ENCODE results near the gene XIRP2.

DNA sequence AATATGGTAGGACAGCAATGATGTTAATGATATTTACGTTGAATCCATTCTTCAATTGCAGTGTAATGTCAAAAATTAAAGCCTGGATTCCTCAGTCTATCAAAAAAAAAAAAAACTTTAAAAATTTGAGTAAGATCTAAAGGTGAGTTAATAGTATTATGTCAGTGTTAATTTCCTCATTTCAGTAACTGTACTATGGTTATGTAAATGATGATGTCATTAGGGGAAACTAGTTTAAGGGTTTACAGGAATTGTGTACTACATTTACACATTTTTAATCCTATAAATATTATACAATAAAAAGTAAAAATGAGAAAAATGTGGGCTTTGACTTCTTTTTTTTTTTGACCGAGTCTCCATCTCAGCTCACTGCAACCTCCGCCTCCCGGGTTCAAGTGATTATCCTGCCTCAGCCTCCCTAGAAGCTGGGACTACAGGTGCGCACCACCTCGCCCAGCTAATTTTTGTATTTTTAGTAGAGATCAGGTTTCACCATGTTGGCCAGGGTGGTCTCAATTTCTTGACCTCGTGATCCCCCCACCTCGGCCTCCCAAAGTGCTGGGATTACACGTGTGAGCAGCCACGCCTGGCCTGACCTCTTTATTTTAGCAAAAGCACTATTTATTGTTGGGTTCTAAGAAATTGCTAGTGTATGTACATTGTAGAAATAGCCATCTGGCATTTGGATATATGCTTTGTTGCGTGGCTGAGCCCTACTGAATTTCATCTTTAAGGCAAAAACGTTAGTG, 106.5 kb downstream of the XIRP2 start:
- TF ChIP-seq EGR1 (IDR thresholded peaks at IDR 0.05; ENCODE audit: low read depth) (no peak), YY1 (IDR thresholded peaks at IDR 0.05; ENCODE audit: extremely low read depth, insufficient replicate concordance, low read depth, low read length) (no peak), POLR2A (IDR thresholded peaks at IDR 0.05; ENCODE audit: borderline replicate concordance, extremely low read depth, insufficient read depth, insufficient read length) (no peak), EZH2 (IDR thresholded peaks at IDR 0.05) (no peak), POLR2AphosphoS5 (IDR thresholded peaks at IDR 0.05; ENCODE audit: low read depth, low read length) (no peak)
- TF ChIP-seq, protein P1, sequence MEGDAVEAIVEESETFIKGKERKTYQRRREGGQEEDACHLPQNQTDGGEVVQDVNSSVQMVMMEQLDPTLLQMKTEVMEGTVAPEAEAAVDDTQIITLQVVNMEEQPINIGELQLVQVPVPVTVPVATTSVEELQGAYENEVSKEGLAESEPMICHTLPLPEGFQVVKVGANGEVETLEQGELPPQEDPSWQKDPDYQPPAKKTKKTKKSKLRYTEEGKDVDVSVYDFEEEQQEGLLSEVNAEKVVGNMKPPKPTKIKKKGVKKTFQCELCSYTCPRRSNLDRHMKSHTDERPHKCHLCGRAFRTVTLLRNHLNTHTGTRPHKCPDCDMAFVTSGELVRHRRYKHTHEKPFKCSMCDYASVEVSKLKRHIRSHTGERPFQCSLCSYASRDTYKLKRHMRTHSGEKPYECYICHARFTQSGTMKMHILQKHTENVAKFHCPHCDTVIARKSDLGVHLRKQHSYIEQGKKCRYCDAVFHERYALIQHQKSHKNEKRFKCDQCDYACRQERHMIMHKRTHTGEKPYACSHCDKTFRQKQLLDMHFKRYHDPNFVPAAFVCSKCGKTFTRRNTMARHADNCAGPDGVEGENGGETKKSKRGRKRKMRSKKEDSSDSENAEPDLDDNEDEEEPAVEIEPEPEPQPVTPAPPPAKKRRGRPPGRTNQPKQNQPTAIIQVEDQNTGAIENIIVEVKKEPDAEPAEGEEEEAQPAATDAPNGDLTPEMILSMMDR (IDR thresholded peaks at IDR 0.05 in 2 of 3, conservative IDR thresholded peaks at IDR 0.05 in 1 of 3; ENCODE audit: borderline replicate concordance in 1 of 3, insufficient read depth in 1 of 3, low read depth in 2 of 3, low read length in 2 of 3), result no peak
